DOHH2 (cell line): ENCODE data around the gene CHPT1.

Experiments
- H3F3A ChIP-seq: fragments of 200-600 bp; sonication (generic), shearing (Covaris generic); 2 replicates; pipeline ENCODE4 v1.6.0; 2016; ENCODE audit warnings: antibody characterized with exemption, mild to moderate bottlenecking; ENCODE audit not compliant: control insufficient read depth, insufficient read depth
- H3K27ac ChIP-seq: fragments of 200-600 bp; sonication (generic); 2 replicates; pipeline ENCODE4 v1.5.1; 2014; ENCODE audit warnings: low read depth, mild to moderate bottlenecking, low read length, moderate library complexity
- H3K27me3 ChIP-seq: fragments of 200-600 bp; sonication (generic); 2 replicates; pipeline ENCODE4 v1.6.1; 2014; ENCODE audit warnings: mild to moderate bottlenecking, low read length, mixed read lengths; ENCODE audit not compliant: control insufficient read depth
- H3K36me3 ChIP-seq: fragments of 200-600 bp; sonication (generic); 2 replicates; pipeline ENCODE4 v1.6.1; 2014; ENCODE audit warnings: mild to moderate bottlenecking, low read length, moderate library complexity, mixed read lengths; ENCODE audit not compliant: control insufficient read depth
- H3K4me1 ChIP-seq: fragments of 200-600 bp; sonication (generic); 2 replicates; pipeline ENCODE4 v1.6.1; 2014; ENCODE audit warnings: mild to moderate bottlenecking, low read length, mixed read lengths; ENCODE audit not compliant: control insufficient read depth
- H3K4me2 ChIP-seq: fragments of 200-600 bp; sonication (generic); 2 replicates; pipeline ENCODE4 v1.6.0; 2014; ENCODE audit warnings: mild to moderate bottlenecking, low read length, moderate library complexity
- H3K4me3 ChIP-seq: fragments of 200-600 bp; sonication (generic); 2 replicates; pipeline ENCODE4 v1.5.1; 2014; ENCODE audit warnings: mild to moderate bottlenecking, low read length, mixed read lengths
- H3K79me2 ChIP-seq: fragments of 200-600 bp; sonication (generic); 2 replicates; pipeline ENCODE4 v1.6.1; 2014; ENCODE audit warnings: mild to moderate bottlenecking, low read length, mixed read lengths; ENCODE audit not compliant: control insufficient read depth
- H3K9me2 ChIP-seq: fragments of 200-600 bp; sonication (generic); replicated peaks from 2 replicates; pipeline ENCODE4 v1.6.1; 2014; ENCODE audit warnings: mild to moderate bottlenecking, low read length, mixed read lengths; ENCODE audit not compliant: control insufficient read depth
- H3K9me3 ChIP-seq: fragments of 200-600 bp; sonication (generic); 2 replicates; pipeline ENCODE4 v1.6.1; 2014; ENCODE audit warnings: antibody characterized with exemption, low read length, mixed read lengths; ENCODE audit not compliant: control insufficient read depth, insufficient read depth
- H4K20me1 ChIP-seq: fragments of 200-600 bp; sonication (generic); 2 replicates; pipeline ENCODE4 v1.6.0; 2014; ENCODE audit warnings: low read depth, mild to moderate bottlenecking, antibody characterized with exemption, low read length, moderate library complexity; ENCODE audit not compliant: control insufficient read depth, insufficient read depth
- EZH2phosphoT487 ChIP-seq: fragments of 200-600 bp; sonication (generic); IDR thresholded peaks from 2 replicates; pipeline ENCODE4 v1.6.1; 2017; ENCODE audit warnings: borderline replicate concordance, mild to moderate bottlenecking, antibody characterized with exemption, low read length, moderate library complexity, mixed read lengths
- TF ChIP-seq, protein P1 (sequence below): fragments of 200-600 bp; sonication (generic); IDR thresholded peaks from one replicate; pipeline ENCODE4 v1.5.1; 2014; ENCODE audit warnings: antibody characterized with exemption, mild to moderate bottlenecking, low read depth, low read length; ENCODE audit not compliant: poor library complexity, severe bottlenecking

Gene CHPT1

DNA sequence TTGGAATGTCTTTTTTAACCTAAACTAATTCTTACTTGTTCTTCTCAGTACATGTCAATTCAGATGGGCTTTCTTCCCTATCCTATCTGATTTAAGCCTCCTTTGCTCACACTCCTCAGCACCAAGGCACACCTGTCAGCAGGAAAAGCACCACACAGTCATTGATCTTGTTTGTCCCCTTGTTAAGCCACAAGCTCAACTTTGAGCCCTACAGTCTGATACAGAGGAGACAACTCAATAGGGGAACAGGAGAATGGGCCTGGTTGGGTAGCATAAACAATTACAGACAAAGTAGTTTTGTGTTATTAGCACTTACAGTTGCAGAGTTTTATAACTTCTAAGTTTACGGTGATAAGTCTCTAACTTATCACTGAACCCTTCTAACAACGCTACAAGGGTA, 71.3 kb downstream of the CHPT1 start:
- Histone ChIP-seq H3K27me3 (no peaks in the 10 kb centered on the region), H3F3A (peaks cover 12% of the 10 kb centered on the region), H3K4me3 (no peak overlapping the region), H3K27ac (no peak overlapping the region), H3K79me2 (no peaks in the 10 kb centered on the region), H4K20me1 (no peaks in the 10 kb centered on the region), H3K9me2 (no peaks in the 10 kb centered on the region), H3K9me3 (no peaks in the 10 kb centered on the region), H3K4me1 (peaks cover 29% of the 10 kb centered on the region), H3K36me3 (peaks cover 8% of the 10 kb centered on the region), H3K4me2 (no peak overlapping the region)
- TF ChIP-seq EZH2phosphoT487: no peak
- TF ChIP-seq, protein P1, sequence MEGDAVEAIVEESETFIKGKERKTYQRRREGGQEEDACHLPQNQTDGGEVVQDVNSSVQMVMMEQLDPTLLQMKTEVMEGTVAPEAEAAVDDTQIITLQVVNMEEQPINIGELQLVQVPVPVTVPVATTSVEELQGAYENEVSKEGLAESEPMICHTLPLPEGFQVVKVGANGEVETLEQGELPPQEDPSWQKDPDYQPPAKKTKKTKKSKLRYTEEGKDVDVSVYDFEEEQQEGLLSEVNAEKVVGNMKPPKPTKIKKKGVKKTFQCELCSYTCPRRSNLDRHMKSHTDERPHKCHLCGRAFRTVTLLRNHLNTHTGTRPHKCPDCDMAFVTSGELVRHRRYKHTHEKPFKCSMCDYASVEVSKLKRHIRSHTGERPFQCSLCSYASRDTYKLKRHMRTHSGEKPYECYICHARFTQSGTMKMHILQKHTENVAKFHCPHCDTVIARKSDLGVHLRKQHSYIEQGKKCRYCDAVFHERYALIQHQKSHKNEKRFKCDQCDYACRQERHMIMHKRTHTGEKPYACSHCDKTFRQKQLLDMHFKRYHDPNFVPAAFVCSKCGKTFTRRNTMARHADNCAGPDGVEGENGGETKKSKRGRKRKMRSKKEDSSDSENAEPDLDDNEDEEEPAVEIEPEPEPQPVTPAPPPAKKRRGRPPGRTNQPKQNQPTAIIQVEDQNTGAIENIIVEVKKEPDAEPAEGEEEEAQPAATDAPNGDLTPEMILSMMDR: no peak

DNA sequence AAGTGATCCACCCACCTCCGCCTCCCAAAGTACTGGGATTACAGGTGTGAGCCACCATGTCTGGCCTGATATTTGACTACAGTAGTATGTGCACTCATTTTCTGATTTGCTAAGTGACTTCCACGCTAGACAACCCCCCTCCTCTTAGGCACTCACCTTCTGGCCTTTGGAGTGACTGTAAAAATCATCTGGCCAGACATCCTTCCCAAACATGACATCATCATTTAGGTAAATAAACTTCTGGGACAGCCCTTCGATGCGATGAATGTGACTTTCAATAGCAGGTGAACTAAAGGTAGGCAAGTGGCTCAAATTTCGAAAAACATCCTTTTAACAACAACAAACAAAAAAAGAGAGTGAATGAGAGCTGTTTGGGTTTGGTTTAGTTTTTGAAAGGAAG, 72.4 kb downstream of the CHPT1 start:
- H3K9me2 ChIP-seq: no peaks in the 10 kb centered on the region
- H4K20me1 ChIP-seq: no peaks in the 10 kb centered on the region
- H3K4me1 ChIP-seq: peaks cover 29% of the 10 kb centered on the region
- no peak overlapping the region for H3K4me2 ChIP-seq
- TF ChIP-seq, protein P1: no peak
- no peak for TF ChIP-seq EZH2phosphoT487
- H3K27me3 ChIP-seq: no peaks in the 10 kb centered on the region
- no peak overlapping the region for H3K4me3 ChIP-seq
- no peaks in the 10 kb centered on the region for H3K9me3 ChIP-seq
- H3K27ac ChIP-seq: no peak overlapping the region
- peaks cover 8% of the 10 kb centered on the region for H3K36me3 ChIP-seq
- H3K79me2 ChIP-seq: no peaks in the 10 kb centered on the region
- peaks cover 12% of the 10 kb centered on the region for H3F3A ChIP-seq

DNA sequence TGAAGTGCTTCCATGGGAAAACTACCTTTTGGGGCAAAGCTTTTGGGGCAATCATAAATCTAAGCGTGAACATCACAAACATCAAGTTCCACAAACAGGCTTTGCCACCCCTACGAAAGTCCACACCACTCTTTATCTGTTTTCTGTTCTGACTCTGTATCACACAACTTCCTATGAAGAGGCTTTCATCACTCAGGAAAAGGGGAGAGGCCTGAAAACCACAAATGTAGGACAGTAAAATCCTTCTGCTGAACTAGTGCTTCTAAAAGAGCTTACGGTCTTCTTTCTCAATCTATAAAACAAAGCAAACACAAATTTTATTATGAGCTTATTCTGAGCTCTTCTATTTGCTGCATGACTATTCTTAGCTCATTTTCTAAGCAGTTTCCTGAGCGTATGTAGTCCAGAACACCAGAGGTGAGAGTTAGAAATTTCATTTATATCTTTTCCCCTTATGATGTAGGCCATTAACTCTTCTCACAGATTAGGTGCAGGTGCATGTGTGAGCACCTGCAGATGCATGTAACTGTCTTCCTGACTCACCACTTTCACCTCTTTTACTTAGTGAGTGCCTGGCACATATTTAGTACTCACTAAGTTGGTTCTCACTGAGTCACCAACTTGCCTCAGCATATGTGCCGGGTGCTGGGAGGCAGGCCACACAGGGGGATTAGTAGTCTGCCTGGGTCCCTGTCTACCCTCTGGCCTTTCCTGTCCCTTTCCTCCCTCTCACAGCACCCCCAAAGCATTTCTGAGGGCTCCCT, 74.8 kb downstream of the CHPT1 start:
- H3K9me2 ChIP-seq: no peaks in the 10 kb centered on the region
- no peaks in the 10 kb centered on the region for H3K27me3 ChIP-seq
- peak overlapping the region; percentile 50 for H3K4me3 ChIP-seq
- H3K4me1 ChIP-seq: peaks cover 37% of the 10 kb centered on the region
- no peaks in the 10 kb centered on the region for H4K20me1 ChIP-seq
- peak overlapping the region; percentile 94 for H3K27ac ChIP-seq
- no peaks in the 10 kb centered on the region for H3K79me2 ChIP-seq
- peaks cover 12% of the 10 kb centered on the region for H3F3A ChIP-seq
- no peak for TF ChIP-seq EZH2phosphoT487
- TF ChIP-seq, protein P1: no peak
- H3K4me2 ChIP-seq: peak overlapping the region; percentile 76
- no peaks in the 10 kb centered on the region for H3K9me3 ChIP-seq
- peaks cover 9% of the 10 kb centered on the region; the same call in 1 of the 2 replicates for H3K36me3 ChIP-seq
